Hematopoietic multipotent progenitor cell treated with erythropoietin and hydrocortisone succinate and interleukin-3 and kit ligand, for 6 days (in vitro differentiated cells): ENCODE results near the gene TSKU.

Experiments
- DNase-seq: peaks from one replicate; pipeline ENCODE4 v3.0.0-alpha.2; 2015

TSKU gene

GRCh38 chr11:76770642-76771445 is 12.3 kb upstream of the TSKU start:
- no peak for DNase-seq

GRCh38 chr11:76771446-76772099 is 11.6 kb upstream of the TSKU start:
- DNase-seq = no peak

GRCh38 chr11:76772100-76772782 is 10.9 kb upstream of the TSKU start:
- DNase-seq = no peak

GRCh38 chr11:76772783-76773106 is 10.4 kb upstream of the TSKU start:
- DNase-seq = no peak

GRCh38 chr11:76773921-76774361 is 9.2 kb upstream of the TSKU start:
- DNase-seq = no peak

GRCh38 chr11:76776472-76776871 is 6.7 kb upstream of the TSKU start:
- no peak for DNase-seq

- no peak for DNase-seq
These were observed 5.9 kb upstream of the TSKU start for GRCh38 chr11:76777305-76777704.

GRCh38 chr11:76777876-76778275 is 5.3 kb upstream of the TSKU start:
- no peak for DNase-seq

GRCh38 chr11:76778874-76779273 is 4.3 kb upstream of the TSKU start:
- no peak for DNase-seq

- no peak for DNase-seq
These were observed 1.9 kb upstream of the TSKU start for GRCh38 chr11:76781046-76781801.

GRCh38 chr11:76781807-76782530 is 1.2 kb upstream of the TSKU start:
- no peak for DNase-seq

GRCh38 chr11:76782531-76783293 is 444 bp upstream of the TSKU start:
- peak; percentile 89 for DNase-seq

GRCh38 chr11:76783896-76784813 is 999 bp downstream of the TSKU start:
- DNase-seq = peak; percentile 41

GRCh38 chr11:76785513-76785912 is 2.4 kb downstream of the TSKU start:
- DNase-seq = no peak

- DNase-seq = no peak
These were observed 2.9 kb downstream of the TSKU start for GRCh38 chr11:76786016-76786415.

- no peak for DNase-seq
These were observed 3.4 kb downstream of the TSKU start for GRCh38 chr11:76786441-76787014.

- DNase-seq = no peak
These were observed 4.1 kb downstream of the TSKU start for GRCh38 chr11:76787271-76787670.

GRCh38 chr11:76787911-76788596 is 4.9 kb downstream of the TSKU start:
- DNase-seq = peak; percentile 81

- DNase-seq = no peak
These were observed 5.7 kb downstream of the TSKU start for GRCh38 chr11:76788661-76789442.
